A549 (cell line): Measurements from ENCODE around the gene SRCIN1.

Experiments used
- CTCF ChIP-seq: fragments of >200 bp; sonication (Bioruptor Twin); formaldehyde crosslinking; IDR thresholded peaks from 3 replicates; pipeline ENCODE4 v1.5.1; 2016
- EP300 ChIP-seq, 2 experiments: fragments of >200 bp; sonication (Bioruptor Twin); formaldehyde crosslinking; IDR thresholded peaks; 2 replicates in 1 of 2; 3 replicates in 1 of 2; pipeline ENCODE4 v1.6.1; 2016 to 2017
- HDAC2 ChIP-seq: fragments of 200-600 bp; sonication (generic); IDR thresholded peaks from 2 replicates; pipeline ENCODE4 v1.6.1; 2016
- MAFK ChIP-seq: fragments of 450-650 bp; IDR thresholded peaks from 2 replicates; pipeline ENCODE4 v1.6.1; 2014; ENCODE audit not compliant: partially characterized antibody
- MYC ChIP-seq: IDR thresholded peaks from 2 replicates; pipeline ENCODE4 v1.6.1; 2012; ENCODE audit warnings: mild to moderate bottlenecking, inconsistent platforms, low read length, improper control_type of control experiment, borderline replicate concordance
- NFE2L2 ChIP-seq: fragments of 150-350 bp; conservative IDR thresholded peaks from 2 replicates; pipeline ENCODE4 v1.6.1; 2014; ENCODE audit warnings: low read length
- POLR2A ChIP-seq: IDR thresholded peaks from 2 replicates; pipeline ENCODE4 v1.6.1; 2012; ENCODE audit warnings: mild to moderate bottlenecking, low read length
- TP53 ChIP-seq: fragments of 250-450 bp; sonication (Bioruptor Pico); IDR thresholded peaks from 2 replicates; pipeline ENCODE4 v1.5.0; 2021; ENCODE audit warnings: mild to moderate bottlenecking, moderate library complexity
- ZFP36 ChIP-seq: fragments of 450-650 bp; IDR thresholded peaks from 2 replicates; pipeline ENCODE4 v1.6.1; 2014; ENCODE audit warnings: borderline replicate concordance; ENCODE audit not compliant: partially characterized antibody
- ZSCAN20 ChIP-seq: fragments of 250-450 bp; sonication (Bioruptor Pico); IDR thresholded peaks from 2 replicates; pipeline ENCODE4 v1.8.0; 2022; ENCODE audit warnings: mild to moderate bottlenecking, moderate library complexity
- TF ChIP-seq, protein P1 (sequence below): fragments of 250-450 bp; sonication (Bioruptor Pico); IDR thresholded peaks from 2 replicates; pipeline ENCODE4 v1.5.0; 2020; ENCODE audit warnings: low read depth, mild to moderate bottlenecking, moderate library complexity
- TF ChIP-seq, protein P2 (sequence below): IDR thresholded peaks from 2 replicates; pipeline ENCODE4 v1.6.1; 2012

GRCh38 chr17:38540514-38541045 lies 65.2 kb downstream of the SRCIN1 start:
- TF ChIP-seq TP53 (CRISPR knock-in tag) (no peak), CTCF (no peak), HDAC2 (no peak), EP300 (IDR thresholded peaks at IDR 0.05) (no peak), POLR2A (no peak), NFE2L2 (no peak), MYC (no peak), ZSCAN20 (CRISPR knock-in tag) (no peak), MAFK (no peak), ZFP36 (no peak)
- TF ChIP-seq, protein P1, sequence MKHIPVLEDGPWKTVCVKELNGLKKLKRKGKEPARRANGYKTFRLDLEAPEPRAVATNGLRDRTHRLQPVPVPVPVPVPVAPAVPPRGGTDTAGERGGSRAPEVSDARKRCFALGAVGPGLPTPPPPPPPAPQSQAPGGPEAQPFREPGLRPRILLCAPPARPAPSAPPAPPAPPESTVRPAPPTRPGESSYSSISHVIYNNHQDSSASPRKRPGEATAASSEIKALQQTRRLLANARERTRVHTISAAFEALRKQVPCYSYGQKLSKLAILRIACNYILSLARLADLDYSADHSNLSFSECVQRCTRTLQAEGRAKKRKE (CRISPR knock-in tag): no peak
- TF ChIP-seq, protein P2, sequence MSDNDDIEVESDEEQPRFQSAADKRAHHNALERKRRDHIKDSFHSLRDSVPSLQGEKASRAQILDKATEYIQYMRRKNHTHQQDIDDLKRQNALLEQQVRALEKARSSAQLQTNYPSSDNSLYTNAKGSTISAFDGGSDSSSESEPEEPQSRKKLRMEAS: no peak
